Upper lobe of left lung (tissue), 6 donors: ENCODE data around the gene ATG10. TPM values are rescaled to one million over a fixed set of nuclear protein-coding genes. Genes with fewer than 3 reads are reported as not detected.
"Not testable (repeated sequence)": the region's sequence is repeated elsewhere in the genome, so short reads cannot be mapped to it uniquely, and the experiment has no call there.

Source experiments
- ATAC-seq, 2 donors: fragments of 200-7000 bp; cut with Tn5 transposase; one replicate each; pipeline ENCODE4 v1.9.1; 2022; ENCODE audit warnings: mild to moderate bottlenecking in 2 of 2, moderate library complexity in 2 of 2; ENCODE audit not compliant: low FRiP score in 2 of 2
- DNase-seq, 2 donors: peaks; one replicate each; pipeline ENCODE4 v3.0.0-alpha.2; 2019 to 2020
- H3K27ac ChIP-seq, 4 donors: fragments of 200-600 bp; sonication (generic); one replicate each; pipeline ENCODE4 v1.5.1; 2016 to 2019
- H3K27me3 ChIP-seq, 4 donors: fragments of 200-600 bp; sonication (generic); one replicate each; pipeline ENCODE4 v1.5.1; 2017 to 2019
- H3K36me3 ChIP-seq, 4 donors: fragments of 200-600 bp; sonication (generic); one replicate each; pipeline ENCODE4 v1.5.1; 2016 to 2019
- H3K4me1 ChIP-seq, 4 donors: fragments of 200-600 bp; sonication (generic); one replicate each; pipeline ENCODE4 v1.5.1; 2018 to 2019
- H3K4me3 ChIP-seq, 4 donors: fragments of 200-600 bp; sonication (generic); one replicate each; pipeline ENCODE4 v1.5.1; 2017 to 2019; ENCODE audit warnings: mild to moderate bottlenecking in 2 of 4, moderate library complexity in 1 of 4
- H3K9me3 ChIP-seq, 4 donors: fragments of 200-600 bp; sonication (generic); one replicate each; pipeline ENCODE4 v1.5.1; 2018 to 2019
- CTCF ChIP-seq, 6 experiments: fragments of 450-650 bp in 4 of 6; fragments of 200-600 bp in 2 of 6; sonication (generic) in 2 of 6; IDR thresholded peaks; one replicate each; pipeline ENCODE4 v1.5.1; 2016 to 2019; ENCODE audit warnings: antibody characterized with exemption in 6 of 6
- EP300 ChIP-seq, 4 donors: sonication (generic); formaldehyde crosslinking; IDR thresholded peaks; one replicate each; pipeline ENCODE4 v1.5.1; 2017; ENCODE audit warnings: antibody characterized with exemption in 4 of 4, control low read depth in 2 of 4
- POLR2A ChIP-seq, 4 donors: fragments of 450-650 bp; IDR thresholded peaks; one replicate each; pipeline ENCODE4 v1.5.1; 2016 to 2017; ENCODE audit warnings: antibody characterized with exemption in 4 of 4, mild to moderate bottlenecking in 2 of 4
- POLR2AphosphoS5 ChIP-seq, 2 donors: sonication (generic); formaldehyde crosslinking; IDR thresholded peaks; one replicate each; pipeline ENCODE4 v1.5.1; 2017; ENCODE audit warnings: antibody characterized with exemption in 2 of 2
- WGBS, 2 donors: methylation state at CpG; one replicate each; pipeline ENCODE4 v1.1.5; 2017 to 2018; 5-methylcytosine and 5-hydroxymethylcytosine counted together
- total RNA-seq, 6 donors: library from RNA; depleted of rRNA in 4 of 6; stranded (reverse); fragments of >200 nt in 4 of 6; gene quantifications; one replicate each; pipeline versions ENCODE4 v1.1.0 to v1.2.1, GENCODE V29; 2016 to 2021
- donor health status: DM: no; HTN: no; CAD: no; lungs with moderate emphysema.
- donor health status: DM: no; HTN: yes; CAD: no; lungs with severe emphysema.

ATG10 gene
- total RNA-seq, 6 donors from 2014 or later = 1.00 to 9.4 (median 7.0) TPM

- H3K36me3 ChIP-seq = no peaks in the 10 kb centered on the region
- TF ChIP-seq POLR2AphosphoS5 (IDR thresholded peaks at IDR 0.05) = no peak
- TF ChIP-seq POLR2A (IDR thresholded peaks at IDR 0.05) = no peak
- no peak for TF ChIP-seq CTCF (IDR thresholded peaks at IDR 0.05)
- no peak for TF ChIP-seq EP300 (IDR thresholded peaks at IDR 0.05)
- ATAC-seq = no peak
- H3K9me3 ChIP-seq = peaks cover 0 to 9% (median 7%) of the 10 kb centered on the region in 4 donors
- no peaks in the 10 kb centered on the region for H3K27me3 ChIP-seq
- WGBS, 2 donors = 66 to 69% methylated on average over 4 of the region's 4 CpGs
- no peak for DNase-seq
- H3K4me1 ChIP-seq = no peaks in the 10 kb centered on the region
- H3K4me3 ChIP-seq = no peak overlapping the region
- no peak overlapping the region for H3K27ac ChIP-seq
These were observed 293.2 kb downstream of the ATG10 start for GRCh38 chr5:82265047-82265446.

- H3K27ac ChIP-seq, H3K36me3 ChIP-seq, DNase-seq, ATAC-seq, H3K4me3 ChIP-seq, H3K9me3 ChIP-seq, H3K27me3 ChIP-seq, H3K4me1 ChIP-seq: not testable (repeated sequence)
- 91 to 95% methylated on average over 9 of the region's 9 CpGs for WGBS, 2 donors
These were observed 295.6 kb downstream of the ATG10 start for GRCh38 chr5:82267297-82267933.

GRCh38 chr5:82269363-82269762, 297.5 kb downstream of the ATG10 start:
- not testable (repeated sequence) for H3K27me3 ChIP-seq, DNase-seq

GRCh38 chr5:82272571-82273356, 300.9 kb downstream of the ATG10 start:
- DNase-seq = peak in 1 of 2 donors; percentile 42
- 91% methylated on average over 21 to 24 of the region's 24 CpGs for WGBS, 2 donors

More at GRCh38 chr5:82269363-82269762, 297.5 kb downstream of the ATG10 start:
- Histone ChIP-seq H3K36me3 (peaks cover 0 to 18% (median 5%) of the 10 kb centered on the region in 4 donors), H3K27ac (peak overlapping the region in 1 of 4 donors; percentile 58)
- not testable (repeated sequence) for H3K4me3 ChIP-seq, H3K4me1 ChIP-seq, H3K9me3 ChIP-seq, ATAC-seq
- WGBS, 2 donors = 69 to 71% methylated on average over 2 of the region's 2 CpGs

GRCh38 chr5:82273426-82273825, 301.6 kb downstream of the ATG10 start:
- not testable (repeated sequence) for DNase-seq, H3K9me3 ChIP-seq, H3K4me3 ChIP-seq, H3K27ac ChIP-seq, H3K27me3 ChIP-seq, ATAC-seq
- H3K4me1 ChIP-seq = peaks cover 3 to 16% (median 8%) of the 10 kb centered on the region in 4 donors
- H3K36me3 ChIP-seq = peaks cover 15 to 42% (median 25%) of the 10 kb centered on the region in 4 donors
- WGBS, 2 donors = 71 to 73% methylated on average over 4 of the region's 4 CpGs

More at GRCh38 chr5:82272571-82273356, 300.9 kb downstream of the ATG10 start:
- H3K27me3 ChIP-seq, ATAC-seq, H3K27ac ChIP-seq, H3K4me3 ChIP-seq, H3K9me3 ChIP-seq: not testable (repeated sequence)
- Histone ChIP-seq H3K4me1 (peaks cover 3 to 16% (median 8%) of the 10 kb centered on the region in 4 donors), H3K36me3 (peaks cover 15 to 42% (median 25%) of the 10 kb centered on the region in 4 donors)

GRCh38 chr5:82274343-82275211, 302.8 kb downstream of the ATG10 start:
- WGBS, 2 donors = 86 to 93% methylated on average over 11 to 31 of the region's 31 CpGs
- Histone ChIP-seq H3K27ac (no peak overlapping the region), H3K4me3 (no peak overlapping the region), H3K36me3 (peaks cover 15 to 42% (median 25%) of the 10 kb centered on the region in 4 donors), H3K9me3 (no peaks in the 10 kb centered on the region), H3K4me1 (peaks cover 12 to 23% (median 14%) of the 10 kb centered on the region in 4 donors), H3K27me3 (no peaks in the 10 kb centered on the region)
- TF ChIP-seq EP300 (IDR thresholded peaks at IDR 0.05) (no peak), POLR2AphosphoS5 (IDR thresholded peaks at IDR 0.05) (no peak), CTCF (IDR thresholded peaks at IDR 0.05) (no peak), POLR2A (IDR thresholded peaks at IDR 0.05) (no peak)
- ATAC-seq (no peak), DNase-seq (peak in 1 of 2 donors; percentile 77)
